K562 (cell line): ENCODE data around the gene TCEAL1. TPM values are rescaled to one million over a fixed set of nuclear protein-coding genes. Genes with fewer than 3 reads are reported as not detected.

Source experiments
- HMBOX1 ChIP-seq: sonication (generic); IDR thresholded peaks from 2 replicates; pipeline ENCODE4 v1.6.1; 2016
- NCOA4 ChIP-seq: fragments of 450-650 bp; IDR thresholded peaks from 2 replicates; pipeline ENCODE4 v1.6.1; 2018; ENCODE audit warnings: mild to moderate bottlenecking; ENCODE audit not compliant: partially characterized antibody
- SMARCA5 ChIP-seq: fragments of 450-650 bp; IDR thresholded peaks from 2 replicates; pipeline ENCODE4 v1.6.1; 2016
- SNIP1 ChIP-seq: fragments of 450-650 bp; IDR thresholded peaks from 2 replicates; pipeline ENCODE4 v1.7.1; 2017; ENCODE audit warnings: low read depth, mild to moderate bottlenecking
- polyA plus RNA-seq, 8 experiments: library from polyadenylated mRNA; depleted of rRNA in 4 of 8; stranded (reverse) in 5 of 8; unstranded in 3 of 8; fragments of >200 nt; fragmentation: Nextera tagmentation in 2 of 8; fragmentation: Illumina TruSeq in 1 of 8; extraction: Ambion mirVana in 2 of 8; extraction: Trizol in 1 of 8; gene quantifications; 2 replicates each; pipeline versions ENCODE4 v1.2.1 to v1.2.3, GENCODE V29; 2011 to 2014; ENCODE audit warnings: inconsistent platforms in 1 of 8, missing spikeins in 1 of 8
- total RNA-seq, 7 experiments: library from RNA; depleted of rRNA in 6 of 7; stranded (reverse); fragments of >200 nt in 6 of 7; fragmentation: Illumina TruSeq in 2 of 7; extraction: Trizol in 2 of 7; gene quantifications; 2 replicates each; pipeline versions ENCODE4 v1.2.1 to v1.2.3, GENCODE V29; 2011 to 2021; ENCODE audit warnings: low replicate concordance in 1 of 7
- TF ChIP-seq, protein P1 (sequence below), 2 experiments: fragments of 450-650 bp in 1 of 2; IDR thresholded peaks; 2 replicates each; pipeline ENCODE4 v1.6.1; 2011 to 2017; ENCODE audit warnings: low read depth in 2 of 2, antibody characterized with exemption in 1 of 2, borderline replicate concordance in 1 of 2, low read length in 1 of 2, mild to moderate bottlenecking in 1 of 2, mixed read lengths in 1 of 2; ENCODE audit not compliant: control insufficient read depth in 1 of 2

TCEAL1 gene
- total and polyA plus RNA-seq, 9 of the 15 experiments (the other 6 are each of a cell fraction or from before 2014, with no cell fraction given), result 2.1 to 5.3 (median 4.0) TPM

GRCh38 chrX:103669745-103670144 lies 41.0 kb downstream of the TCEAL1 start (continued):
- TF ChIP-seq, protein P1, sequence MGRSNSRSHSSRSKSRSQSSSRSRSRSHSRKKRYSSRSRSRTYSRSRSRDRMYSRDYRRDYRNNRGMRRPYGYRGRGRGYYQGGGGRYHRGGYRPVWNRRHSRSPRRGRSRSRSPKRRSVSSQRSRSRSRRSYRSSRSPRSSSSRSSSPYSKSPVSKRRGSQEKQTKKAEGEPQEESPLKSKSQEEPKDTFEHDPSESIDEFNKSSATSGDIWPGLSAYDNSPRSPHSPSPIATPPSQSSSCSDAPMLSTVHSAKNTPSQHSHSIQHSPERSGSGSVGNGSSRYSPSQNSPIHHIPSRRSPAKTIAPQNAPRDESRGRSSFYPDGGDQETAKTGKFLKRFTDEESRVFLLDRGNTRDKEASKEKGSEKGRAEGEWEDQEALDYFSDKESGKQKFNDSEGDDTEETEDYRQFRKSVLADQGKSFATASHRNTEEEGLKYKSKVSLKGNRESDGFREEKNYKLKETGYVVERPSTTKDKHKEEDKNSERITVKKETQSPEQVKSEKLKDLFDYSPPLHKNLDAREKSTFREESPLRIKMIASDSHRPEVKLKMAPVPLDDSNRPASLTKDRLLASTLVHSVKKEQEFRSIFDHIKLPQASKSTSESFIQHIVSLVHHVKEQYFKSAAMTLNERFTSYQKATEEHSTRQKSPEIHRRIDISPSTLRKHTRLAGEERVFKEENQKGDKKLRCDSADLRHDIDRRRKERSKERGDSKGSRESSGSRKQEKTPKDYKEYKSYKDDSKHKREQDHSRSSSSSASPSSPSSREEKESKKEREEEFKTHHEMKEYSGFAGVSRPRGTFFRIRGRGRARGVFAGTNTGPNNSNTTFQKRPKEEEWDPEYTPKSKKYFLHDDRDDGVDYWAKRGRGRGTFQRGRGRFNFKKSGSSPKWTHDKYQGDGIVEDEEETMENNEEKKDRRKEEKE (IDR thresholded peaks at IDR 0.05; ENCODE audit: borderline replicate concordance in 1 of 2, control insufficient read depth in 1 of 2, low read depth in 2 of 2, low read length in 1 of 2), result no peak
- TF ChIP-seq NCOA4, result no peak
- TF ChIP-seq HMBOX1, result no peak
- TF ChIP-seq SNIP1, result no peak
- TF ChIP-seq SMARCA5, result no peak
- TF ChIP-seq, all 486 proteins: peak for 0
